A549 treated with CpdA at 1 μM for 4 hours (cell line): Measurements from ENCODE around the gene CYB5R4. TPM values are rescaled to one million over a fixed set of nuclear protein-coding genes. Genes with fewer than 3 reads are reported as not detected.

Experiments used
- total RNA-seq: library from RNA; stranded (reverse); fragments of 200-300 nt; extraction: Qiagen RNA extraction; gene quantifications from 5 replicates; pipeline ENCODE4 v1.2.3, GENCODE V29; 2022; ENCODE audit warnings: low read depth

Gene CYB5R4, protein sequence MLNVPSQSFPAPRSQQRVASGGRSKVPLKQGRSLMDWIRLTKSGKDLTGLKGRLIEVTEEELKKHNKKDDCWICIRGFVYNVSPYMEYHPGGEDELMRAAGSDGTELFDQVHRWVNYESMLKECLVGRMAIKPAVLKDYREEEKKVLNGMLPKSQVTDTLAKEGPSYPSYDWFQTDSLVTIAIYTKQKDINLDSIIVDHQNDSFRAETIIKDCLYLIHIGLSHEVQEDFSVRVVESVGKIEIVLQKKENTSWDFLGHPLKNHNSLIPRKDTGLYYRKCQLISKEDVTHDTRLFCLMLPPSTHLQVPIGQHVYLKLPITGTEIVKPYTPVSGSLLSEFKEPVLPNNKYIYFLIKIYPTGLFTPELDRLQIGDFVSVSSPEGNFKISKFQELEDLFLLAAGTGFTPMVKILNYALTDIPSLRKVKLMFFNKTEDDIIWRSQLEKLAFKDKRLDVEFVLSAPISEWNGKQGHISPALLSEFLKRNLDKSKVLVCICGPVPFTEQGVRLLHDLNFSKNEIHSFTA
- total RNA-seq = 21.3 to 23.8 TPM (median 23.4 TPM) in 5 replicates

GRCh38 chr6:83859410-83860358 lies at the start of gene CYB5R4:
Gene CYB5R4, plus strand, starts transcription at chr6:83859689. Its CDS starts 94 bp downstream, at chr6:83859783.

DNA sequence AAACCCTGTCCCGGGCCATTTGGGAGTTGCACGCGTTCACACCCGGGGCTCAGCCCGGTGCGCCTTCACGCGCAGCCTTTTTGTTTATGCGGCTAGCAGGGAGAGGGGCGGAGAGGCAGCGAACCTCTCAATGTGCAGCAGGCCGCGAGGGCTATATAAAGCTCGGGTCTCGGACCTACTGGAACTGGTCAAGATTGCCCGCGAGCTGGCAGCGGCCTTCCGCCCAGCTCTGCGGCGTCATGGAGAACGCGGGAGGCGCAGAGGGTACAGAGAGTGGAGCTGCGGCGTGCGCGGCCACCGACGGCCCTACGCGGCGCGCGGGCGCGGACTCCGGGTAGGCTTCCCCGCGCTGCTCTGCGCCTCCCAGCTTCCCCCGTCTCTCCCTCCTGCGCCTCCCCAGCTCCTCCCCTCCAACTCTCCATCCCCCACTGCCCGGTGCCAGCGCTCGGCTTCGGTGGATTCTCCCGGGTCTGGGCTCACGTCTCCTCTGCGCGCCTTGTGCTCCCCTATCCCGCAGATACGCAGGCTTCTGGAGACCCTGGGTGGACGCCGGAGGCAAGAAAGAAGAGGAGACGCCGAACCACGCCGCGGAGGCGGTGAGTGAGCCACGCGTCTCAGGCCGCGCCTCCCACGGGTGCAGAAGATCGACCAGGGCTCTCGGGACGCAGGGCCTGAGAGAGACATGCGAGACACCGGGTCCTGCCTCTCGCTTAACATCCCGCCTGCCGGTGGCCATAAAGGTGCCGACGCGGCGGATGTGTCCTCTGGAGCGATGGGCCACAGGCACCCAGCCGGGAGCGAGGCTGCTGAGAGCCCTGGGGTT lies 6.1 kb upstream of the CYB5R4 start, which contains the start of gene RIPPLY2:
Gene RIPPLY2, plus strand, starts transcription at position 183 of the 823 bp plus-strand sequence. Its CDS starts 57 bp downstream, at position 240.

Other genes starting within 250 kb of the CYB5R4 start
- 0.08 to 0.96 TPM (median 0.21 TPM) in 5 replicates for gene SNAP91, start 150.6 kb upstream of the CYB5R4 start, total RNA-seq
- gene RIPPLY2, start 6.3 kb upstream of the CYB5R4 start, total RNA-seq = 0.34 to 1.5 TPM (median 0.37 TPM) in 5 replicates
- gene MRAP2, start 174.1 kb downstream of the CYB5R4 start, total RNA-seq = 1.1 to 1.5 TPM (median 1.2 TPM) in 5 replicates